Erythroblast (primary cell): ENCODE measurements around the gene PNPLA7.
"Not testable (repeated sequence)": the region's sequence is repeated elsewhere in the genome, so short reads cannot be mapped to it uniquely, and the experiment has no call there.

Experiments
- GATA1 ChIP-seq: IDR thresholded peaks from 2 replicates; pipeline ENCODE4 v1.6.1; 2011; ENCODE audit warnings: low read depth, mild to moderate bottlenecking, control low read depth, low read length, moderate library complexity
- POLR2A ChIP-seq: IDR thresholded peaks from 2 replicates; pipeline ENCODE4 v1.6.1; 2011; ENCODE audit warnings: mild to moderate bottlenecking, low read length

DNA sequence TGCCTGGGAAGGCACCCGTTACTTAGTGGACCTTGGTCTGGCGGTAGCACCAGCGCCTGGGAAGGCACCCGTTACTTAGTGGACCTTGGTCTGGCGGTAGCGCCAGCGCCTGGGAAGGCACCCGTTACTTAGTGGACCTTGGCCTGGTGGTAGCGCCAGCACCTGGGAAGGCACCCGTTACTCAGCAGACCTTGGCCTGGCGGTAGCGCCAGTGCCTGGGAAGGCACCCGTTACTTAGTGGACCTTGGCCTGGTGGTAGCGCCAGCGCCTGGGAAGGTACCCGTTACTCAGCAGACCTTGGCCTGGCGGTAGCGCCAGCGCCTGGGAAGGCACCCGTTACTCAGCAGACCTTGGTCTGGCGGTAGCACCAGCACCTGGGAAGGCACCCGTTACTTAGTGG, 39.1 kb downstream of the PNPLA7 start:
- not testable (repeated sequence) for TF ChIP-seq POLR2A, GATA1
